ENCODE results near the gene PTGFRN. TPM values are rescaled to one million over a fixed set of nuclear protein-coding genes. Genes with fewer than 3 reads are reported as not detected.

The PTGFRN gene
- polyA plus RNA-seq, 1 donor (not counting 4 experiments of a cell fraction or from before 2014, with no cell fraction given) = 177 TPM

GRCh38 chr1:116957646-116958045 lies 47.9 kb downstream of the PTGFRN start:
- dilution Hi-C loops (cut with MboI; ENCODE audit: extremely low pct_ligation_motif_present, low sequenced_read_pairs) = no loop called here
- Histone ChIP-seq H3K79me2 (ENCODE audit: control insufficient read depth, insufficient read depth, low read length) (peaks cover 82% of the 10 kb centered on the region), H4K20me1 (ENCODE audit: control insufficient read depth, extremely low read depth, insufficient read depth, low read length) (no peaks in the 10 kb centered on the region), H3K4me2 (ENCODE audit: control insufficient read depth, extremely low read depth, insufficient read depth, low read depth, low read length) (no peak overlapping the region), H3K27me3 (ENCODE audit: control insufficient read depth, extremely low read depth, insufficient read depth, low read length) (no peaks in the 10 kb centered on the region), H3K4me1 (ENCODE audit: control insufficient read depth, extremely low read depth, insufficient read depth, low read length) (no peaks in the 10 kb centered on the region), H3K36me3 (ENCODE audit: control insufficient read depth in 2 of 2, extremely low read depth in 1 of 2, insufficient read depth in 2 of 2, low read length in 2 of 2) (peaks cover 26 to 37% of the 10 kb centered on the region in 2 experiments), H3K9me3 (ENCODE audit: control insufficient read depth, low read depth, low read length) (no peaks in the 10 kb centered on the region), H2AFZ (ENCODE audit: control insufficient read depth, low read length) (no peak overlapping the region), H3K9ac (ENCODE audit: control insufficient read depth, extremely low read depth, insufficient read depth, low read length) (no peak overlapping the region), H3K9me1 (ENCODE audit: control insufficient read depth, extremely low read depth, insufficient read depth, low read length) (no peaks in the 10 kb centered on the region), H3K4me3 (ENCODE audit: control insufficient read depth in 2 of 3, extremely low read depth in 1 of 3, insufficient read depth in 2 of 3, low read depth in 1 of 3, low read length in 3 of 3) (no peak overlapping the region), H3K27ac (ENCODE audit: control insufficient read depth, insufficient read depth, low read length) (no peak overlapping the region)
- DNase-seq (ENCODE audit: low read depth, low spot score) = no peak
- TF ChIP-seq EZH2 (IDR thresholded peaks at IDR 0.05; ENCODE audit: low read length) (no peak), CTCF (optimal IDR thresholded peaks at IDR 0.05 in 1 of 3, IDR thresholded peaks at IDR 0.05 in 1 of 3, conservative IDR thresholded peaks at IDR 0.05 in 1 of 3; ENCODE audit: extremely low read depth in 1 of 3, insufficient read depth in 2 of 3, low read length in 3 of 3) (no peak)
- no peak for FAIRE-seq

- Histone ChIP-seq H4K20me1 (ENCODE audit: control insufficient read depth, extremely low read depth, insufficient read depth, low read length) (no peaks in the 10 kb centered on the region), H3K27me3 (ENCODE audit: control insufficient read depth, extremely low read depth, insufficient read depth, low read length) (no peaks in the 10 kb centered on the region), H3K79me2 (ENCODE audit: control insufficient read depth, insufficient read depth, low read length) (peaks cover 83% of the 10 kb centered on the region), H2AFZ (ENCODE audit: control insufficient read depth, low read length) (no peak overlapping the region), H3K9me3 (ENCODE audit: control insufficient read depth, low read depth, low read length) (no peaks in the 10 kb centered on the region), H3K4me2 (ENCODE audit: control insufficient read depth, extremely low read depth, insufficient read depth, low read depth, low read length) (no peak overlapping the region), H3K4me3 (ENCODE audit: control insufficient read depth in 2 of 3, extremely low read depth in 1 of 3, insufficient read depth in 2 of 3, low read depth in 1 of 3, low read length in 3 of 3) (no peak overlapping the region), H3K9me1 (ENCODE audit: control insufficient read depth, extremely low read depth, insufficient read depth, low read length) (no peaks in the 10 kb centered on the region), H3K9ac (ENCODE audit: control insufficient read depth, extremely low read depth, insufficient read depth, low read length) (no peak overlapping the region), H3K4me1 (ENCODE audit: control insufficient read depth, extremely low read depth, insufficient read depth, low read length) (no peaks in the 10 kb centered on the region), H3K27ac (ENCODE audit: control insufficient read depth, insufficient read depth, low read length) (no peak overlapping the region), H3K36me3 (ENCODE audit: control insufficient read depth in 2 of 2, extremely low read depth in 1 of 2, insufficient read depth in 2 of 2, low read length in 2 of 2) (peaks cover 30 to 40% of the 10 kb centered on the region in 2 experiments)
- FAIRE-seq (no peak), DNase-seq (ENCODE audit: low read depth, low spot score) (no peak)
- dilution Hi-C loops (cut with MboI; ENCODE audit: extremely low pct_ligation_motif_present, low sequenced_read_pairs) = no loop called here
- TF ChIP-seq CTCF (optimal IDR thresholded peaks at IDR 0.05 in 1 of 3, IDR thresholded peaks at IDR 0.05 in 1 of 3, conservative IDR thresholded peaks at IDR 0.05 in 1 of 3; ENCODE audit: extremely low read depth in 1 of 3, insufficient read depth in 2 of 3, low read length in 3 of 3) (no peak), EZH2 (IDR thresholded peaks at IDR 0.05; ENCODE audit: low read length) (no peak)
Observed at GRCh38 chr1:116958110-116958509, 48.4 kb downstream of the PTGFRN start.

Data from keratinocyte (primary cell).